Measurements from ENCODE around the gene GRM4. TPM values are rescaled to one million over a fixed set of nuclear protein-coding genes. Genes with fewer than 3 reads are reported as not detected.

GRM4 gene
- polyA plus RNA-seq, 12 donors, result 0.66 to 4.0 (median 1.4) TPM; not detected in 1

GRCh38 chr6:34110610-34111009, 35.3 kb downstream of the GRM4 start:
- no peak for DNase-seq

- DNase-seq, result no peak
Observed at GRCh38 chr6:34108176-34108575, 37.7 kb downstream of the GRM4 start.

- no peak for DNase-seq
Observed at GRCh38 chr6:34106900-34107299, 39.0 kb downstream of the GRM4 start.

- no peak for DNase-seq
Observed at GRCh38 chr6:34106421-34106820, 39.5 kb downstream of the GRM4 start.

GRCh38 chr6:34104628-34105027, 41.3 kb downstream of the GRM4 start:
- no peak for DNase-seq

GRCh38 chr6:34104186-34104585, 41.7 kb downstream of the GRM4 start:
- DNase-seq, result no peak

- DNase-seq, result no peak
Observed at GRCh38 chr6:34103321-34103720, 42.6 kb downstream of the GRM4 start.

- no peak for DNase-seq
Observed at GRCh38 chr6:34102696-34103095, 43.2 kb downstream of the GRM4 start.

- DNase-seq, result no peak
Observed at GRCh38 chr6:34102099-34102656, 43.7 kb downstream of the GRM4 start.

- DNase-seq, result no peak
Observed at GRCh38 chr6:34100788-34101187, 45.1 kb downstream of the GRM4 start.

GRCh38 chr6:34099878-34100277, 46.0 kb downstream of the GRM4 start:
- no peak for DNase-seq

- no peak for DNase-seq
Observed at GRCh38 chr6:34098045-34098936, 47.6 kb downstream of the GRM4 start.

GRCh38 chr6:34096814-34097213, 49.1 kb downstream of the GRM4 start:
- no peak for DNase-seq

- no peak for DNase-seq
Observed at GRCh38 chr6:34096193-34096592, 49.7 kb downstream of the GRM4 start.

GRCh38 chr6:34095741-34096140, 50.1 kb downstream of the GRM4 start:
- DNase-seq, result no peak

GRCh38 chr6:34095136-34095505, 50.8 kb downstream of the GRM4 start:
- DNase-seq, result no peak

GRCh38 chr6:34094474-34095135, 51.3 kb downstream of the GRM4 start:
- no peak for DNase-seq

- DNase-seq, result no peak
Observed at GRCh38 chr6:34093854-34094430, 51.9 kb downstream of the GRM4 start.

- no peak for DNase-seq
Observed at GRCh38 chr6:34093206-34093605, 52.7 kb downstream of the GRM4 start.

GRCh38 chr6:34092631-34093030, 53.3 kb downstream of the GRM4 start:
- no peak for DNase-seq

- no peak for DNase-seq
Observed at GRCh38 chr6:34090935-34091334, 55.0 kb downstream of the GRM4 start.

- DNase-seq, result no peak
Observed at GRCh38 chr6:34090529-34090928, 55.4 kb downstream of the GRM4 start.

GRCh38 chr6:34086558-34086957, 59.3 kb downstream of the GRM4 start:
- no peak for DNase-seq
